GM12878 (cell line): ENCODE data around the gene SURF2. TPM values are rescaled to one million over a fixed set of nuclear protein-coding genes. Genes with fewer than 3 reads are reported as not detected.

Source experiments
- BCLAF1 ChIP-seq: fragments of 450-650 bp; IDR thresholded peaks from 2 replicates; pipeline ENCODE4 v1.6.1; 2017; ENCODE audit warnings: antibody characterized with exemption, mild to moderate bottlenecking, moderate library complexity
- BHLHE40 ChIP-seq, 2 experiments: fragments of 450-650 bp in 1 of 2; IDR thresholded peaks; 2 replicates each; pipeline ENCODE4 v1.6.1; 2011 to 2017; ENCODE audit warnings: low read depth in 2 of 2, borderline replicate concordance in 1 of 2, improper control_type of control experiment in 1 of 2, low read length in 1 of 2, mild to moderate bottlenecking in 1 of 2
- CHD2 ChIP-seq: IDR thresholded peaks from 2 replicates; pipeline ENCODE4 v1.6.1; 2011; ENCODE audit warnings: low read depth, low read length, improper control_type of control experiment, borderline replicate concordance
- CREB1 ChIP-seq: IDR thresholded peaks from 2 replicates; pipeline ENCODE4 v1.6.1; 2012; ENCODE audit warnings: low read depth, mild to moderate bottlenecking, inconsistent platforms
- CREM ChIP-seq: IDR thresholded peaks from 2 replicates; pipeline ENCODE4 v1.6.1; 2014; ENCODE audit warnings: antibody characterized with exemption, low read depth
- DPF2 ChIP-seq: fragments of 450-650 bp; IDR thresholded peaks from 2 replicates; pipeline ENCODE4 v1.6.1; 2017; ENCODE audit warnings: mild to moderate bottlenecking
- EGR1 ChIP-seq, 2 experiments: IDR thresholded peaks; 1 replicate in 1 of 2; 2 replicates in 1 of 2; pipeline ENCODE4 v1.6.1; 2011 to 2012; ENCODE audit warnings: low read depth in 2 of 2, low read length in 2 of 2, borderline replicate concordance in 1 of 2, mild to moderate bottlenecking in 1 of 2, moderate library complexity in 1 of 2
- GABPA ChIP-seq: IDR thresholded peaks from 2 replicates; pipeline ENCODE4 v1.6.1; 2014; ENCODE audit warnings: antibody characterized with exemption, low read depth, mild to moderate bottlenecking, inconsistent platforms
- HCFC1 ChIP-seq: fragments of 150-350 bp; IDR thresholded peaks from 2 replicates; pipeline ENCODE4 v1.6.1; 2014; ENCODE audit warnings: low read length
- HDAC6 ChIP-seq: fragments of 200-600 bp; sonication (generic); IDR thresholded peaks from one replicate; pipeline ENCODE4 v1.8.0; 2017; ENCODE audit warnings: antibody characterized with exemption; ENCODE audit not compliant: unreplicated experiment
- IKZF1 ChIP-seq: fragments of 450-650 bp; conservative IDR thresholded peaks from 2 replicates; pipeline ENCODE4 v1.6.1; 2017; ENCODE audit warnings: antibody characterized with exemption, mild to moderate bottlenecking
- LARP7 ChIP-seq: fragments of 450-650 bp; IDR thresholded peaks from 2 replicates; pipeline ENCODE4 v1.6.1; 2017; ENCODE audit warnings: mild to moderate bottlenecking
- NR2C1 ChIP-seq: fragments of 450-650 bp; IDR thresholded peaks from 2 replicates; pipeline ENCODE4 v1.6.1; 2017; ENCODE audit warnings: antibody characterized with exemption, mild to moderate bottlenecking, moderate library complexity
- NR2F1 ChIP-seq: fragments of 450-650 bp; conservative IDR thresholded peaks from 2 replicates; pipeline ENCODE4 v1.6.1; 2017; ENCODE audit warnings: mild to moderate bottlenecking
- POLR2AphosphoS5 ChIP-seq: IDR thresholded peaks from 2 replicates; pipeline ENCODE4 v1.6.1; 2011; ENCODE audit warnings: mild to moderate bottlenecking, low read length, inconsistent platforms
- RAD51 ChIP-seq: fragments of 450-650 bp; IDR thresholded peaks from 2 replicates; pipeline ENCODE4 v1.6.1; 2016; ENCODE audit warnings: moderate library complexity, mild to moderate bottlenecking, inconsistent platforms
- RUNX3 ChIP-seq: IDR thresholded peaks from 2 replicates; pipeline ENCODE4 v1.6.1; 2012; ENCODE audit warnings: low read length, inconsistent platforms
- SIN3A ChIP-seq: IDR thresholded peaks from 2 replicates; pipeline ENCODE4 v1.6.1; 2012; ENCODE audit warnings: low read depth, low read length, improper control_type of control experiment
- TAF1 ChIP-seq: IDR thresholded peaks from 2 replicates; pipeline ENCODE4 v1.6.1; 2011; ENCODE audit warnings: mild to moderate bottlenecking, low read depth, low read length, borderline replicate concordance
- TCF12 ChIP-seq: IDR thresholded peaks from 2 replicates; pipeline ENCODE4 v1.6.1; 2011; ENCODE audit warnings: low read depth, mild to moderate bottlenecking, low read length
- TCF3 ChIP-seq: IDR thresholded peaks from 2 replicates; pipeline ENCODE4 v1.6.1; 2012; ENCODE audit warnings: low read depth, mild to moderate bottlenecking, low read length, borderline replicate concordance; ENCODE audit not compliant: insufficient read depth
- ZBTB40 ChIP-seq: fragments of 450-650 bp; IDR thresholded peaks from 2 replicates; pipeline ENCODE4 v1.6.1; 2016; ENCODE audit warnings: mild to moderate bottlenecking, moderate library complexity, borderline replicate concordance
- polyA plus RNA-seq, 11 experiments: library from polyadenylated mRNA; depleted of rRNA in 4 of 11; unstranded in 6 of 11; stranded (reverse) in 5 of 11; fragments of >200 nt; fragmentation: Nextera tagmentation in 4 of 11; fragmentation: Illumina TruSeq in 1 of 11; extraction: Ambion mirVana in 4 of 11; extraction: Trizol in 1 of 11; gene quantifications; 1 replicate in 1 of 11; 2 replicates in 10 of 11; pipeline versions ENCODE4 v1.2.1 to v1.2.3, GENCODE V29; 2011 to 2016; ENCODE audit warnings: inconsistent platforms in 2 of 11, missing spikeins in 2 of 11, low read depth in 1 of 11
- total RNA-seq, 4 experiments: library from RNA; depleted of rRNA in 3 of 4; stranded (reverse); fragments of >200 nt in 3 of 4; fragmentation: Illumina TruSeq in 1 of 4; extraction: Trizol in 1 of 4; gene quantifications; 2 replicates each; pipeline versions ENCODE4 v1.2.1 to v1.2.3, GENCODE V29; 2013 to 2021
- TF ChIP-seq, protein P1 (sequence below): fragments of 450-650 bp; IDR thresholded peaks from 2 replicates; pipeline ENCODE4 v1.6.1; 2014; ENCODE audit warnings: mild to moderate bottlenecking

Gene SURF2
- total and polyA plus RNA-seq, 10 of the 15 experiments (the other 5 are each of a cell fraction or from before 2014, with no cell fraction given): 4.0 to 41.7 (median 20.8) TPM

- TF ChIP-seq EGR1 (IDR thresholded peaks at IDR 0.05; ENCODE audit: borderline replicate concordance in 1 of 2, low read depth in 2 of 2, low read length in 2 of 2): peak; percentile 44 to 91
- TF ChIP-seq HDAC6: no peak
- TF ChIP-seq POLR2AphosphoS5: peak; percentile 53; the same call in 1 of the 2 replicates
- no peak for TF ChIP-seq RAD51
- TF ChIP-seq CREB1: peak; percentile 72
- no peak for TF ChIP-seq BCLAF1
- peak; percentile 42 for TF ChIP-seq ZBTB40
- 0 out of 2 replicates have a peak, but pooled peaks have one; percentile 35 for TF ChIP-seq IKZF1
- TF ChIP-seq SIN3A: peak; percentile 67; the same call in 1 of the 2 replicates
- TF ChIP-seq LARP7: no peak
- TF ChIP-seq BHLHE40 (IDR thresholded peaks at IDR 0.05; ENCODE audit: borderline replicate concordance in 1 of 2, low read depth in 2 of 2, low read length in 1 of 2): peak; percentile 58 to 84; a peak in 2 of 4 replicates
- TF ChIP-seq CREM: peak; percentile 21; the same call in 1 of the 2 replicates
- peak; percentile 88 for TF ChIP-seq TAF1
- TF ChIP-seq NR2F1: 0 out of 2 replicates have a peak, but pooled peaks have one; percentile 21
- TF ChIP-seq TCF12: no peak
- TF ChIP-seq DPF2: 0 out of 2 replicates have a peak, but pooled peaks have one; percentile 10
- TF ChIP-seq TCF3: 0 out of 2 replicates have a peak, but pooled peaks have one; percentile 6
- TF ChIP-seq RUNX3: peak; percentile 13; the same call in 1 of the 2 replicates
- TF ChIP-seq GABPA: peak; percentile 88
- TF ChIP-seq NR2C1: peak; percentile 96
- 0 out of 2 replicates have a peak, but pooled peaks have one; percentile 26 for TF ChIP-seq CHD2
- TF ChIP-seq, protein P1, sequence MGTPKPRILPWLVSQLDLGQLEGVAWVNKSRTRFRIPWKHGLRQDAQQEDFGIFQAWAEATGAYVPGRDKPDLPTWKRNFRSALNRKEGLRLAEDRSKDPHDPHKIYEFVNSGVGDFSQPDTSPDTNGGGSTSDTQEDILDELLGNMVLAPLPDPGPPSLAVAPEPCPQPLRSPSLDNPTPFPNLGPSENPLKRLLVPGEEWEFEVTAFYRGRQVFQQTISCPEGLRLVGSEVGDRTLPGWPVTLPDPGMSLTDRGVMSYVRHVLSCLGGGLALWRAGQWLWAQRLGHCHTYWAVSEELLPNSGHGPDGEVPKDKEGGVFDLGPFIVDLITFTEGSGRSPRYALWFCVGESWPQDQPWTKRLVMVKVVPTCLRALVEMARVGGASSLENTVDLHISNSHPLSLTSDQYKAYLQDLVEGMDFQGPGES: no peak
- TF ChIP-seq HCFC1: peak; percentile 60
Observed at GRCh38 chr9:133356391-133357091, at the start of gene SURF2, which contains the start of gene SURF1 (continued).
